ENCODE measurements around the gene BMP10.

The BMP10 gene

DNA sequence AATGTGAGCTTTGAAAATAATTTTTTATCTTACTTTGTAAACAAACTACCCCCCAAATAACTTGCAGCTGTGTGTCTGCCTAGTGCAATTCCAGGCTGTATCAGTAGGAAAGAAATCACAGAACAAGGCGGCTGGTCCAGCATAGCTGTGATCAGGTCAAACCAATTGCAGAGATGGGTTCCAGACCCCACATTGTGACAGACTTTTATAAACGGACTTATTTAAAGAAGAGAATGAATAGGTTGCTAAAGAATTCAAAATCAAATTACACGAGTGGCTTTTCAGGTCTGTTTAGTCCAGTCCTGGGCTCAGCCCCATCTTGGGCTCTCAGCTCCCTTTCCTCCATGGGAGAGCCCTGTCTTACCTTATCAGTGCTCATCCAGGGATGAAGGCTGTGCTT is 11.1 kb downstream of the BMP10 start:
- H3K9me3 ChIP-seq (ENCODE audit: insufficient read depth, low read length, severe bottlenecking), result no peaks in the 10 kb centered on the region
- no peak overlapping the region for H2AFZ ChIP-seq (ENCODE audit: low read depth, low read length)
- H3K27me3 ChIP-seq (ENCODE audit: insufficient read depth, low read length, poor library complexity), result no peaks in the 10 kb centered on the region
- no peaks in the 10 kb centered on the region for H3K79me2 ChIP-seq (ENCODE audit: insufficient read depth, low read length)
- no peaks in the 10 kb centered on the region for H4K20me1 ChIP-seq (ENCODE audit: insufficient read depth, low read length)
- ATAC-seq (ENCODE audit: insufficient read depth, low read depth) (no peak), DNase-seq (no peak)
- H3K4me3 ChIP-seq (ENCODE audit: low read depth in 1 of 2, low read length in 2 of 2), result no peak overlapping the region
- no peak overlapping the region for H3K9ac ChIP-seq (ENCODE audit: low read depth, low read length)
- H3K4me2 ChIP-seq (ENCODE audit: insufficient read depth, low read length), result no peak overlapping the region
- no peak overlapping the region for H3K27ac ChIP-seq (ENCODE audit: low read length)
- TF ChIP-seq, protein P1, sequence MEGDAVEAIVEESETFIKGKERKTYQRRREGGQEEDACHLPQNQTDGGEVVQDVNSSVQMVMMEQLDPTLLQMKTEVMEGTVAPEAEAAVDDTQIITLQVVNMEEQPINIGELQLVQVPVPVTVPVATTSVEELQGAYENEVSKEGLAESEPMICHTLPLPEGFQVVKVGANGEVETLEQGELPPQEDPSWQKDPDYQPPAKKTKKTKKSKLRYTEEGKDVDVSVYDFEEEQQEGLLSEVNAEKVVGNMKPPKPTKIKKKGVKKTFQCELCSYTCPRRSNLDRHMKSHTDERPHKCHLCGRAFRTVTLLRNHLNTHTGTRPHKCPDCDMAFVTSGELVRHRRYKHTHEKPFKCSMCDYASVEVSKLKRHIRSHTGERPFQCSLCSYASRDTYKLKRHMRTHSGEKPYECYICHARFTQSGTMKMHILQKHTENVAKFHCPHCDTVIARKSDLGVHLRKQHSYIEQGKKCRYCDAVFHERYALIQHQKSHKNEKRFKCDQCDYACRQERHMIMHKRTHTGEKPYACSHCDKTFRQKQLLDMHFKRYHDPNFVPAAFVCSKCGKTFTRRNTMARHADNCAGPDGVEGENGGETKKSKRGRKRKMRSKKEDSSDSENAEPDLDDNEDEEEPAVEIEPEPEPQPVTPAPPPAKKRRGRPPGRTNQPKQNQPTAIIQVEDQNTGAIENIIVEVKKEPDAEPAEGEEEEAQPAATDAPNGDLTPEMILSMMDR (IDR thresholded peaks at IDR 0.05; ENCODE audit: borderline replicate concordance, extremely low read depth, low read length, poor library complexity, severe bottlenecking), result no peak
- no peak for TF ChIP-seq EZH2 (IDR thresholded peaks at IDR 0.05; ENCODE audit: borderline replicate concordance, low read depth, low read length, severe bottlenecking)
- no peaks in the 10 kb centered on the region for H3K36me3 ChIP-seq (ENCODE audit: insufficient read depth, low read length)
- H3K4me1 ChIP-seq (ENCODE audit: insufficient read depth, low read length), result peaks cover 18% of the 10 kb centered on the region

DNA sequence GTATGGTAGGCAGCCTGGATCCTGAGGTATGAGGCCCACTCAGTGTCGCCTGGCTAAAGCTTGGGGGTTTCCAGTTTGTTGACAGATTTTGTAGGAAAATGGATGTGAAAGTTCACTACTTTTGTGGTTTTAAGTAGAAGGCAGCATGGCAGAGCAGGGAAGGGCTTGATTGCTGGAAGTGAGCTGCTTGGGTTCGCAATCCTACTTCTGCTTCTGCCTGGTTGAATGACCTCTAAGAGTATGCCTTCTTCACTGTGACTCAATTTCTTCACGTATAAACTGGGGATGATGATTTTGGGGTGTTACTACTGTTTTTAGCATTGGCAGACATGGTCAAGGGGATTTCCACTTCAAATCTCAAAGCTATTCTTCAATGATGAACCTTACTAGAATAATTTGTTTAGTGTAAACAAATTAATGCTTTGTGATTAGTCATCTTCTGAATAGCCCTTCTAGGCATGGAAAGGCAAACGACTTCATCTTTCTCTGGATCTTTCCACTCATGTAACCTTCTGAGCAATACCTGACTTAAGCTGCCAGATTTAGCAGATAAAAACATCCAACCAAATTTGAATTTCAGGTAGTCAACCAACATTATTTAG is 13.2 kb downstream of the BMP10 start:
- Histone ChIP-seq H3K4me2 (ENCODE audit: insufficient read depth, low read length) (no peak overlapping the region), H3K79me2 (ENCODE audit: insufficient read depth, low read length) (no peaks in the 10 kb centered on the region), H3K4me3 (ENCODE audit: low read depth in 1 of 2, low read length in 2 of 2) (no peak overlapping the region), H2AFZ (ENCODE audit: low read depth, low read length) (no peak overlapping the region), H3K27ac (ENCODE audit: low read length) (no peak overlapping the region), H3K27me3 (ENCODE audit: insufficient read depth, low read length, poor library complexity) (no peaks in the 10 kb centered on the region), H3K36me3 (ENCODE audit: insufficient read depth, low read length) (no peaks in the 10 kb centered on the region), H4K20me1 (ENCODE audit: insufficient read depth, low read length) (no peaks in the 10 kb centered on the region), H3K9me3 (ENCODE audit: insufficient read depth, low read length, severe bottlenecking) (no peaks in the 10 kb centered on the region), H3K4me1 (ENCODE audit: insufficient read depth, low read length) (peaks cover 23% of the 10 kb centered on the region), H3K9ac (ENCODE audit: low read depth, low read length) (no peak overlapping the region)
- no peak for TF ChIP-seq EZH2 (IDR thresholded peaks at IDR 0.05; ENCODE audit: borderline replicate concordance, low read depth, low read length, severe bottlenecking)
- TF ChIP-seq, protein P1 (IDR thresholded peaks at IDR 0.05; ENCODE audit: borderline replicate concordance, extremely low read depth, low read length, poor library complexity, severe bottlenecking), result no peak
- ATAC-seq (ENCODE audit: insufficient read depth, low read depth) (no peak), DNase-seq (no peak)

DNA sequence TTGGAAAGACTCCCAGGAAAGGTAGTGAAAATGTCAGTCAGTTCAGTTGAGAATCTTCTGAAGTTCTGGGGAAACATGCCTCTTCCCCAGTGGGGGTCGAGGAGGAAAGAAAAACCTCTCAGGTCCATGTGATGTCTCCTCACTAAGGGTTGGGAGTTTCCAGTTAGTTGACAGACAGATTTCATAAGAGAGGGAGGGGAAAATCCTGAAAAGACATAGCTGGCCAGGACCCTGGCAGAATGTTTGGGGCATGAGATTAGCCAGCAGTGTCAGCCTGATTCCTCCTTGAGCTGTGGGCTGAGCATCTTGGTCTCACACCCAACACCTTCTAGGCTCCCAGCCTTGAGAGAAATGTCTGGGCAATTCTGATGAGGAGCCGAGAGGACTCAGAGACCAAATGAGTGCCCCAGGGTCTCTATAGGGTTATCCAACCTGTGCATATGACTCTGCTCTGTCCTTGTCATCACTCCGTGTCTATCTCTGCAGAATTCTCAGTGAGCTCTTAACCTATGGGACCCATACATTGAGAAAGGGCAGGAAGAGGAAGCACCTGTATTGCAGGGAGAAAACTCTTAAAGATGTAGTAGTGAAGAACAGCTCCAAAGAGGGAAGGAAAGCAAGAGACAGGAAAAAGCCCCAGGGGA is 13.9 kb downstream of the BMP10 start:
- TF ChIP-seq EZH2 (IDR thresholded peaks at IDR 0.05; ENCODE audit: borderline replicate concordance, low read depth, low read length, severe bottlenecking), result no peak
- TF ChIP-seq, protein P1 (IDR thresholded peaks at IDR 0.05; ENCODE audit: borderline replicate concordance, extremely low read depth, low read length, poor library complexity, severe bottlenecking), result no peak
- no peaks in the 10 kb centered on the region for H3K9me3 ChIP-seq (ENCODE audit: insufficient read depth, low read length, severe bottlenecking)
- no peak overlapping the region for H3K4me3 ChIP-seq (ENCODE audit: low read depth in 1 of 2, low read length in 2 of 2)
- DNase-seq (no peak), ATAC-seq (ENCODE audit: insufficient read depth, low read depth) (0 out of 3 replicates have a peak, but pooled peaks have one; percentile 25)
- no peak overlapping the region for H3K27ac ChIP-seq (ENCODE audit: low read length)
- H3K9ac ChIP-seq (ENCODE audit: low read depth, low read length), result no peak overlapping the region
- no peak overlapping the region for H3K4me2 ChIP-seq (ENCODE audit: insufficient read depth, low read length)
- H4K20me1 ChIP-seq (ENCODE audit: insufficient read depth, low read length), result no peaks in the 10 kb centered on the region
- H3K27me3 ChIP-seq (ENCODE audit: insufficient read depth, low read length, poor library complexity), result no peaks in the 10 kb centered on the region
- H3K79me2 ChIP-seq (ENCODE audit: insufficient read depth, low read length), result no peaks in the 10 kb centered on the region
- H2AFZ ChIP-seq (ENCODE audit: low read depth, low read length), result no peak overlapping the region
- H3K36me3 ChIP-seq (ENCODE audit: insufficient read depth, low read length), result no peaks in the 10 kb centered on the region
- peaks cover 23% of the 10 kb centered on the region for H3K4me1 ChIP-seq (ENCODE audit: insufficient read depth, low read length)

Data from DND-41 (cell line).